HG03565 (cell line): Measurements from ENCODE around the gene COX20.

Experiments used
- ATAC-seq: cut with Tn5 transposase; IDR thresholded peaks from one replicate; pipeline ENCODE4 v1.9.1; 2021; ENCODE audit warnings: mild to moderate bottlenecking, moderate library complexity; ENCODE audit not compliant: unreplicated experiment

The COX20 gene

DNA sequence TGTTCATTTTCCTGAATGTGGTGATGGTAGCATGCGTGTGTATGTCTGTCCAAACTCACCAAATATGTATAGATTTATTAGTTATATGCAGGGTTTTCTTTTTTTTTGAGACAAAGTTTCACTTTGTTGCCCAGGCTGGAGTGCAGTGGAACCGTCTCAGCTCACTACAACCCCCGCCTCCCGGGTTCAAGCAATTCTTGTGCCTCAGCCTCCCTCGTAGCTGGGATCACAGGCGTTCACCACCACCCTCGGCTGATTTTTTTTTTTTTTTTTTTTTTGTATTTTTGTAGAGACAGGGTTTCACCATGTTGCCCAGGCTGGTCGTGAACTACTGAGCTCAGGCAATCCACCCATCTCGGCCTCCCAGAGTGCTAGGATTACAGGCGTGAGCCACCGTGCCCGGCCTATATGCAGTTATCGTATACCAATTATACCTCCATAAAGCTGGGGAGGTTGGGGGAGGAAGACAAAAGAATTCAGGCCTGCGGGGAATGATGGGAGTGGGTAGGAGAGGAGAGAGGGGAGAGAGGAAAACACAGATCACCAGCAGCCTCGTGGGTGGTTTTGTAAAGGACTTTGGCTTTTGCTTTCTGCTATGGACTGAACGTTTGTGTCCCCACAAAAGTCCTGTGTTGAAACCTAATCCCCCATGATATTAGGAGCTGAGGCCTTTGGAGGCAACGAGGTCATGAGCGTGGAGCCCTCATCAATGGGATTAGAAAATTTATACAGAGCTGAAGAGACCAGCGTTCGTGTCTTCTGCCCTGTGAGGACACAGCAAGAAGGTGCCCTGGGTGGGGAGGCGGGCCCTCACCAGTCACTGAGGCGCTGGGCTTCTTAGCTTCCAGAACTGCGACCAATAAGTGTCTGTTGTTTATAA, 33.3 kb downstream of the COX20 start:
- ATAC-seq: no peak

DNA sequence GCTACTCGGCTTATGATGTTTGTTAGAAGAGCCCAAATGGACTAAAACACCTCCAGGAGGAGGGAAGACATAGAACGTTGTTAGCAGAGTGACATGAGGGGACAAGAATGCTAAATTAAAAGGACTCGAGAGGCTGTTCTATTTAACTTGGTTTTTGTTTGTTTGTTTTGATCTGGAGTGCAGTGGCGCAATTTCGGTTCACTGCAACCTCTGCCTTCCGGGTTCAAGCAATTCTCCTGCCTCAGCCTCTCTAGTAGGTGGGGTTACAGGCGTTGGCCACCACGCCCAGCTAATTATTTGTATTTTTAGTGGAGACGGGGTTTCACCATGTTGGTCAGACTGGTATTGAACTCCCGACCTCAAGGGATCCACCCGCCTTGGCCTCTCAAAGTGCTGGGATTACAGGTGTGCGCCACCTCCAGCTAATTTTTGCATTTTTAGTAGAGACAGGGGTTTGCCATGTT, 33.9 kb downstream of the COX20 start:
- ATAC-seq: no peak

DNA sequence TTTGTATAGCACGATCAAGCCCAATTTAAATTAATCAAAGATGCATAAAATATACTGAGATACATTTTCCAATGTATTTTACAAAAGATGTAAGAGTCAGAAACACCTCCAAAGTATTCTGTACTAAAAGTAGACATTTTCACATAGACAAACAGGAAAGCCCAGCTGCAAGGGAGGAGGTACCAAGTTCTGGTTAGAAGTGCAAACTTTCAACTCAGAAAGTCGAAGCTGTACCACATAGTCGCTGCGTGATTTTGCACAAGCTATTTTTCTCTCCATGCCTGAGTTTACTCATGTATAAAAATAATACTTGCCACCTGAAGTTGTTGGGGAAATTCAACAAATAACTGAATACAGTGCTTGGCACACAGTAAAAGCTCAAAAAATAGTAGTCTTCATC, 34.5 kb downstream of the COX20 start:
- no peak for ATAC-seq

DNA sequence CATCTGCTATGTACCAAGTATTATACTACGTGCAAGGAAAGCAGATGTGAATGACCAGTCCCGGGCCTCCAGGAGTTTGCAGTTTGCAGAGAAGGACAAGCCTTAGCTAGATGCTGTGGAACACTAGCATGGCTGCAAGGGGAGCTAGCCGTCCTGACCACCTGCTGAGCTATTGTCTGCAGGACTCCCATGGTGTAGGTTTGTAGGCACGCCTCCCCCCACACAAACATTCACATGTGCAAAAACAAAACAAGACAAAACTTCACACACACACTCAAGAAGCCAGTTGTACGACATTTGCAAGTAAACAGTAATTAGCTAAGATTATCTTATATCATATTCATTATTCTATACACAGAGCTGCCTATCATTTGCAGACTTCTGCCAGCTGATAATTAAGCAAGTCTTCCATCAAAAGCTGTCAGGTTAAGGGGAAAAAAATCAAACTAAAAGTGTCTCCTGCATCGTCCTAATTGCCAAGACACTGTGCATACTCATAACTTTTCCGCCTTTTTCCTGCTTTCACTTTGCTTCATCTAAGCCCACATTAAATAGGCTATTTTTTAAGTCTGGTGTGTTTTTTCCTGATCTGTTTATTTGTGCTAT, 39.6 kb downstream of the COX20 start:
- ATAC-seq: no peak

DNA sequence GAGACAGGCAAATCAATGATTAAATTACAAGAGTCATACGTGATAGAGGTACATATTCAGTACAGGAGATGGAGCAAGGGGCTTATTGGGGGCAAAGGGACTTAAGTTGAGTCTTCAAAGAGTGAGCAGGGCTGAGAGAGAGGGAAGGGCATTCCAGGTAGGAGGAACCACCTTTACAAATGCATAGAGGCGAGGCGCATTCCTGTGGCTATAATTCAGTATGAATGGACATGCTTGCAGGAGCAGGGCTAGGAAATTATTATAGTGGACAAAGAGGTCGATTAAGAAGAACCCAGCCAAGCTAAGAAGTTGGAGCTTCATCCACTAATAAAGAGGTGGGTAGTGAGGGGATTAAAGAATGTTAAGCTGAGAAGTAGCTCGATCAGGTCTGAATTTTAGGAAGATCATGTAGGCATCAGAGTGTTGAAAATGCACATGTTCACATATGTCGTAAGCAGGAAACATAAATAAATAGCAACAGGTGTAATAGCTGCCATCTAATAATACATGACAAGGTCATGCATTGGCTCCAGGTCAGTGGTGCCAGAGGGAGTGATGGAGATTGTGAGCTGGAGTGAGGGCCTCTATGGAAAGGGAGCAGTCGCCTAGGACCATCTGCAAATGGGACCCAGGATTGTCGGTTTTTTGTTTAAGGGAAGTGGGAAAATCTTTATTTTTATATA, 40.9 kb downstream of the COX20 start:
- ATAC-seq: no peak

DNA sequence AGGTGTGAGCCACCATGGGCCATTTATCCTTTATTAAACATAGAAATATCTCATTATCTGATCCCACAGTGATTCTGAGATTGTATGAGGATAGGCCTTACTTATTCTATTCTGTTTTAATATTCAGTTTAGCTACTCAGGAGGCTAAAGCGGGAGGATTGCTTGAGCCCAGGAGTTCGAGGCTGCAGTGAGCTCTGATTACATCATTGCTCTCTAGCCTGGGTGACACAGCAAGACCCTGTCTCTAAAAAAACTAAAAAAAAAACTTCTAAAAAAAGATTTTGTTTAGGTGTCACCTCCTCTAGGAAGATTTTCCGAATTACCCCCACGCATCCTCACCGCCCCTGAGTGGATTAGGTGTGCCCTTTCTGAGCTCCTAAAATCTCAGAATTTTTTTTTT, 43.2 kb downstream of the COX20 start:
- no peak for ATAC-seq

DNA sequence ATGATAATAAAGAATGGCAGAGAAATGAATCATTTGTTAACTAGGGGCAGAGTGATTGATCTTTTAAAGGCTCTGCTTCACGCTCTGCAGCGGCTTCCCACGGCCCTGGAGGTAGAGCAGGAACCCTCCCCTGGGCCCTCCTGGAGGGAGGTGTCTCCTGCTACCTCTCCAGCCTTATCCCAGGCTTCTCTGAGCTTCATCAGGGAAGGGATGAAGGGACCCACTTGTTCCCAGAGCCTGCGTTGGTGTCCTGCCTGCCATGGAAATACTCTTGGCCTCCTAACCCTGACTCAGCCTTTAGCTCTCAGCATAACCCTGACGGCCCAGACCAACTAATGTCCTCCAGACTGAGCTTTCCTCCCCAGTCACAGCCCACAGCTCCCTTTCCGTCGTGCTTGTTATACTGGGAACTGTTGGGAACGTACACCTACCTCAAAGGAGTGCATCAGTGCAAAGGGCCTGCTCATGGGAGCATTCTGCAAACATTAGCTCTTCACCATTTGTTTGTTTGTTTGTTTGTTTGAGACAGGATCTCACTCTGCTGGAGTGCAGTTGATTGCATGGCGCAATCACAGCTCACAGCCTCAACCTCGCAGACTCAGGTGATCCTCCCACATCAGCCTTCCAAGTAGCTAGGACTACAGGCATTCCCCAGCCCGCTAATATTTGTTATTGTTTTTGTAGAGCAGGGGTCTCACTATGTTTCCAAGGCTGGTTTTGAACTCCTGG, 46.3 kb downstream of the COX20 start:
- no peak for ATAC-seq

DNA sequence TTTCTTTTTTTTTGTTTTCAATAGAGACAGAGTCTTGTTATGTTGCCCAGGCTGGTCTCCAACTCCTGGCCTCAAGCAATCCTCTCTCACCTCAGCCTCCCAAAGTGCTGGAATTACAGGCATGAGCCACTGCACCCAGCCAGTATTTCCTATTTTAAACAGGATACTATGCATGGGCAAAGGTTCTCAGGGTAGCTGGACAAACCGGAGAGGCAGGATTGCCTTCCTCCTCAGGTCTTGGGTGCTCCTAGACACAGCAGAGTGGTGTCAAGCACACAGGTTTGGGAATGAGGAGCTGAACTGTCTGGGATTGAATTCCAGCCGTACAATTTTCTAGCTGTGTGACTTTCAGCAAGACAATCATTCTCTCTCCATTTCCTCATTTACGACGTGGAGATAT, 51.8 kb downstream of the COX20 start:
- no peak for ATAC-seq

DNA sequence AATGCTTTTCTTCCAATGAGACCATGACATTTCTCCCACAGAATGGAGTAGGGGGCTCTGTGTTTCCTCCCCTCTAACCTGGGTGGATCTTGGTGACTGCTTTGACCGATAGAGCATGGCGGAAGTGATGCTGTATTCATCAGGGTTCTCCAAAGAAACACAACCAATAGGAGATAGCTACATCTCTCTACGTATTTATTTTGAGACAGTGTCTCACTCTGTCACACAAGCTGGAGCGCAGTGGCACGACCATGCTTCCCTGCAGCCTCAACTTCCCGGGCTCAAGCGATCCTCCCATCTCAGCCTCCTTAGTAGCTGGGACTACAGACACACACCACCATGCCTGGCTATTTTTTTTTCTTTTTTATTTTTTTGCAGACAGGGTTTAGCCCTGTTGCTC, 58.4 kb downstream of the COX20 start:
- no peak for ATAC-seq
